Measurements from ENCODE around the gene OR2S2. TPM values are rescaled to one million over a fixed set of nuclear protein-coding genes. Genes with fewer than 3 reads are reported as not detected.

Gene OR2S2
- total and polyA plus RNA-seq, 2 of the 8 experiments (the other 6 are each of a cell fraction or from before 2014, with no cell fraction given) = not detected

- H3K27me3 ChIP-seq (replicated peaks in 1 of 4; ENCODE audit: control insufficient read depth in 3 of 4, extremely low read depth in 1 of 4, insufficient read depth in 3 of 4, low read length in 3 of 4) = no peaks in the 10 kb centered on the region
- TF ChIP-seq POU5F1 (IDR thresholded peaks at IDR 0.05; ENCODE audit: low read depth, low read length) = no peak
- TF ChIP-seq SP4 (IDR thresholded peaks at IDR 0.05; ENCODE audit: low read length) = no peak
- no peak for TF ChIP-seq CREB1 (IDR thresholded peaks at IDR 0.05)
- TF ChIP-seq SP1 (IDR thresholded peaks at IDR 0.05; ENCODE audit: low read depth, low read length) = no peak
- TF ChIP-seq SAP30 (IDR thresholded peaks at IDR 0.05; ENCODE audit: insufficient read depth, insufficient replicate concordance, low read length) = no peak
- TF ChIP-seq POLR2A (IDR thresholded peaks at IDR 0.05; ENCODE audit: control extremely low read depth in 1 of 2, low read depth in 2 of 2, low read length in 2 of 2) = no peak
- no peak for TF ChIP-seq NANOG (IDR thresholded peaks at IDR 0.05; ENCODE audit: insufficient read depth, low read depth, low read length, poor library complexity, severe bottlenecking)
- no peak for TF ChIP-seq CTBP2 (IDR thresholded peaks at IDR 0.05; ENCODE audit: borderline replicate concordance, insufficient read depth, insufficient read length, low read length)
- no peak for TF ChIP-seq CHD2 (IDR thresholded peaks at IDR 0.05; ENCODE audit: low read length)
- no peak for TF ChIP-seq EZH2 (IDR thresholded peaks at IDR 0.05; ENCODE audit: low read depth, low read length, severe bottlenecking)
- TF ChIP-seq CEBPB (IDR thresholded peaks at IDR 0.05; ENCODE audit: low read depth, low read length) = no peak
- TF ChIP-seq KDM5A (IDR thresholded peaks at IDR 0.05; ENCODE audit: low read length) = no peak
- no peak for TF ChIP-seq SUZ12 (IDR thresholded peaks at IDR 0.05; ENCODE audit: low read length)
- TF ChIP-seq TAF1 (IDR thresholded peaks at IDR 0.05; ENCODE audit: low read depth, low read length) = no peak
- TF ChIP-seq FOSL1 (IDR thresholded peaks at IDR 0.05; ENCODE audit: insufficient read depth, low read depth, low read length) = no peak
- TF ChIP-seq RXRA (IDR thresholded peaks at IDR 0.05; ENCODE audit: insufficient read depth, low read depth, low read length) = no peak
Measured at GRCh38 chr9:35984021-35984420, 26.1 kb upstream of the OR2S2 start.

More at GRCh38 chr9:35984021-35984420, 26.1 kb upstream of the OR2S2 start:
- Histone ChIP-seq H3K56ac (replicated peaks; ENCODE audit: insufficient read length, low read depth, low read length) (no peak overlapping the region), H3K18ac (ENCODE audit: extremely low read depth, low read length) (no peak overlapping the region), H4K91ac (replicated peaks; ENCODE audit: insufficient read length, low read length) (no peak overlapping the region), H4K20me1 (replicated peaks in 1 of 2; ENCODE audit: control insufficient read depth in 1 of 2, insufficient read depth in 2 of 2, low read length in 2 of 2) (no peaks in the 10 kb centered on the region), H3K23ac (ENCODE audit: insufficient read length) (no peak overlapping the region), H3K9me3 (ENCODE audit: insufficient read depth in 2 of 2, low read depth in 1 of 2, low read length in 1 of 2) (no peaks in the 10 kb centered on the region), H3K4me2 (ENCODE audit: insufficient read depth in 1 of 2, low read depth in 2 of 2, low read length in 2 of 2) (no peak overlapping the region), H2AFZ (ENCODE audit: low read length) (no peak overlapping the region), H3K9ac (replicated peaks in 1 of 4; ENCODE audit: extremely low read depth in 1 of 4, low read depth in 3 of 4, low read length in 3 of 4) (no peak overlapping the region), H3K14ac (ENCODE audit: insufficient read length) (no peak overlapping the region), H3K4me1 (replicated peaks in 1 of 4; ENCODE audit: control insufficient read depth in 3 of 4, insufficient read depth in 4 of 4, low read length in 3 of 4) (no peaks in the 10 kb centered on the region), H2BK20ac (ENCODE audit: low read length) (no peak overlapping the region), H4K8ac (ENCODE audit: extremely low read depth, insufficient read depth, low read length) (no peak overlapping the region), H3K23me2 (ENCODE audit: low read depth, low read length) (no peaks in the 10 kb centered on the region), H3K27ac (ENCODE audit: low read depth, low read length) (no peak overlapping the region), H2AK5ac (ENCODE audit: low read depth, low read length) (no peak overlapping the region), H3K4ac (replicated peaks; ENCODE audit: insufficient read length, low read depth, low read length) (no peak overlapping the region), H3K79me2 (ENCODE audit: control insufficient read depth in 1 of 2, insufficient read depth in 2 of 2, low read length in 2 of 2) (no peaks in the 10 kb centered on the region), H2BK15ac (ENCODE audit: low read length) (no peak overlapping the region), H4K5ac (ENCODE audit: insufficient read length, low read depth, low read length) (no peak overlapping the region), H2BK12ac (ENCODE audit: low read depth, low read length) (no peak overlapping the region), H3K79me1 (ENCODE audit: low read depth, low read length) (no peaks in the 10 kb centered on the region), H3K4me3 (ENCODE audit: extremely low read depth in 1 of 4, insufficient read depth in 2 of 4, low read depth in 3 of 4, low read length in 4 of 4) (no peak overlapping the region), H2BK5ac (ENCODE audit: low read depth, low read length) (no peak overlapping the region), H2BK120ac (replicated peaks; ENCODE audit: low read depth, low read length) (no peak overlapping the region), H3K36me3 (ENCODE audit: control insufficient read depth in 2 of 4, insufficient read depth in 4 of 4, low read length in 3 of 4) (no peaks in the 10 kb centered on the region)
- no peak for FAIRE-seq
- WGBS, 2 experiments (ENCODE audit: extremely low coverage in 1 of 2, insufficient coverage in 1 of 2, insufficient read length in 1 of 2, insufficient replicate concordance in 2 of 2, low coverage in 1 of 2, low lambda C conversion rate in 2 of 2, missing lambda C conversion rate in 1 of 2) = 86% methylated on average over 1 of the region's 1 CpG; no CpG with 5 or more reads in 1 of the 2 experiments
- no peak for DNase-seq (ENCODE audit: low read depth in 1 of 2, low spot score in 2 of 2)
- ChIA-PET POLR2A (ENCODE audit: partially characterized antibody) (interaction anchor here (0.6 kb wide), 1 partner anchor 23 kb away, joined by 4 read pairs; no protein-coding TSS in a partner anchor), CTCF (ENCODE audit: partially characterized antibody) (interaction anchor here (0.6 to 4.3 kb wide), 6 partner anchors 18 to 88 kb away, joined by 3 to 30 read pairs (median 4); no protein-coding TSS in a partner anchor)

All from H1 (cell line).